T-helper 2 cell treated with Interferon-gamma antibody and Interleukin-4, amounts not matched to agents 5 μg/mL and 100 μg/mL, for 36 hours (primary cell): ENCODE measurements around the gene RAD51B.
"Not testable (repeated sequence)": the region's sequence is repeated elsewhere in the genome, so short reads cannot be mapped to it uniquely, and the experiment has no call there.

Experiments used
- DNase-seq: peaks from one replicate; pipeline ENCODE4 v3.0.0; 2021; ENCODE audit warnings: low spot score
- H3K27ac Mint-ChIP-seq: one replicate; pipeline ENCODE4 v1.8.0; 2021; ENCODE audit warnings: mild to moderate bottlenecking, mixed read lengths
- H3K27me3 Mint-ChIP-seq: one replicate; pipeline ENCODE4 v1.8.0; 2021; ENCODE audit warnings: low read depth, mixed read lengths
- H3K36me3 Mint-ChIP-seq: one replicate; pipeline ENCODE4 v1.8.0; 2021; ENCODE audit warnings: low read depth, mixed read lengths
- H3K4me1 Mint-ChIP-seq: one replicate; pipeline ENCODE4 v1.8.0; 2021; ENCODE audit warnings: low read depth, mixed read lengths
- H3K4me3 Mint-ChIP-seq: one replicate; pipeline ENCODE4 v1.8.0; 2022; ENCODE audit warnings: mild to moderate bottlenecking, moderate library complexity, mixed read lengths
- H3K9me3 Mint-ChIP-seq: one replicate; pipeline ENCODE4 v1.8.0; 2021; ENCODE audit warnings: mixed read lengths

RAD51B gene

GRCh38 chr14:68012871-68013270 lies 193.3 kb downstream of the RAD51B start:
- Mint-ChIP-seq H3K36me3 (no peaks in the 10 kb centered on the region), H3K27me3 (peaks cover 4% of the 10 kb centered on the region), H3K27ac (no peak overlapping the region), H3K4me3 (no peak overlapping the region), H3K9me3 (no peaks in the 10 kb centered on the region), H3K4me1 (no peaks in the 10 kb centered on the region)
- no peak for DNase-seq

GRCh38 chr14:68013326-68013725 lies 193.7 kb downstream of the RAD51B start:
- H3K27ac Mint-ChIP-seq: no peak overlapping the region

DNA sequence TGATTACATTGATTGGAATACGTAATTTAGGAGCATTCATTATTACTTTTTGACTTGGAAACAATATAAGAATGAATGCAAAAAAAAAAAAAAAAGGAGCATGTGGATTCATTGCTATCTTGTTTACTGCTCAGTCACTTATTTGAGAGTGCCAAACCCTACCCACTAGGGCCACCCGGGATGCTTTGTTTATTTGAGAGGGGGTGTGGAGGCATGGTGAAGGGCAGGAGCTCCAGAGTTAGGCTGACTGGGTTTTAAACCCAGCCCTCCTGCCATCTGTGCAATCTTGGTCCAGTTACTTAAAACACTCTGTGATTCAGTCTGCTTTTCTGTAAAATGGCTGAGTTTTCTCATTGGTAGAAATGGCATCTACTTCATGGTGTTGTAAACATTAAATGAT lies 195.2 kb downstream of the RAD51B start:
- Mint-ChIP-seq H3K9me3 (no peaks in the 10 kb centered on the region), H3K27ac (no peak overlapping the region), H3K27me3 (peaks cover 4% of the 10 kb centered on the region), H3K4me3 (no peak overlapping the region), H3K36me3 (no peaks in the 10 kb centered on the region), H3K4me1 (no peaks in the 10 kb centered on the region)
- DNase-seq: no peak

More at GRCh38 chr14:68013326-68013725, 193.7 kb downstream of the RAD51B start:
- no peak for DNase-seq
- peaks cover 4% of the 10 kb centered on the region for H3K27me3 Mint-ChIP-seq
- no peaks in the 10 kb centered on the region for H3K4me1 Mint-ChIP-seq
- H3K9me3 Mint-ChIP-seq: no peaks in the 10 kb centered on the region
- no peak overlapping the region for H3K4me3 Mint-ChIP-seq
- no peaks in the 10 kb centered on the region for H3K36me3 Mint-ChIP-seq

DNA sequence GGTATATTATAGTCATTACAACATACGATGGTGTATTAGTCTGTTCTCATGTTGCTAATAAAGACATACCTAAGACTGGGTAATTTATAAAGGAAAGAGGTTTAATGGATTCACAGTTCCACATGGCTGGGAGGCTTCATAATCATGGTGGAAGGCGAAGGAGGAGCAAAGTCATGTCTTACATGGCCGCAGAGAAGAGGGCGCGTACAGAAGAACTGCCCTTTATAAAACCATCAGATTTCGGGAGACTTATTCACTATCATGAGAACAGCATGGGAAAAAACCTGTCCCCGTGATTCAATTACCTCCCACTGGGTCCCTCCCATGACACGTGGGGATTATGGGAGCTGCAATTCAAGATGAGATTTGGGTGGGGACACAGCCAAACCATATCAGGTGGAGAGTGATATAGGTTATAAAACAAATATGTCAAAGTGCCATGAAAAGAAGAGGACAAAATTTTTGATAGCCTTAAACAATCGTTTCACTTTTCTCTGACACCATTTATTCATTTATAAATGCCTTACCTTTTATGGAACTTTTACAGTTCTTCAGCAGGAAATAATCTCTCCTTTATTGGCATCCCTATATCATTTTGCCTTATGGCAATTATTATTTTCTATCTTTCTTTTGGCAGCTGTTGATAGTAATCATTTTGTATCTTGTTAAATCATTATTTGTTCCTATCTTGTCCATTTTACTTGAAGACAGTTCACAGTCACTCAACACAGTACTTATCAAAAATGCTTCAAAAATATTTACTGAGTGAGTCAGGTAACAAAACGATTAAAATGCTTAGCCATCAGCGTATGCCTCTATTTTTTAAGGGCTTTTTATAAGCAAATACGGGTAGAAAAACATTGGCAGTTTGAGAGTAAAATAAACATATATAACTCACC lies 196.0 kb downstream of the RAD51B start:
- Mint-ChIP-seq H3K27me3 (peaks cover 4% of the 10 kb centered on the region), H3K4me3 (no peak overlapping the region), H3K4me1 (no peaks in the 10 kb centered on the region), H3K9me3 (no peaks in the 10 kb centered on the region), H3K27ac (no peak overlapping the region), H3K36me3 (no peaks in the 10 kb centered on the region)
- DNase-seq: no peak

GRCh38 chr14:68016255-68016914 lies 196.8 kb downstream of the RAD51B start:
- no peaks in the 10 kb centered on the region for H3K27me3 Mint-ChIP-seq
- H3K27ac Mint-ChIP-seq: no peak overlapping the region
- H3K4me3 Mint-ChIP-seq: no peak overlapping the region
- H3K4me1 Mint-ChIP-seq: no peaks in the 10 kb centered on the region
- DNase-seq: no peak
- no peaks in the 10 kb centered on the region for H3K9me3 Mint-ChIP-seq
- H3K36me3 Mint-ChIP-seq: no peaks in the 10 kb centered on the region

GRCh38 chr14:68018598-68018997 lies 199.0 kb downstream of the RAD51B start:
- no peaks in the 10 kb centered on the region for H3K4me1 Mint-ChIP-seq
- H3K27ac Mint-ChIP-seq: no peak overlapping the region
- DNase-seq: no peak
- H3K9me3 Mint-ChIP-seq: no peaks in the 10 kb centered on the region
- peaks cover 1% of the 10 kb centered on the region for H3K27me3 Mint-ChIP-seq
- H3K36me3 Mint-ChIP-seq: no peaks in the 10 kb centered on the region
- H3K4me3 Mint-ChIP-seq: no peak overlapping the region

DNA sequence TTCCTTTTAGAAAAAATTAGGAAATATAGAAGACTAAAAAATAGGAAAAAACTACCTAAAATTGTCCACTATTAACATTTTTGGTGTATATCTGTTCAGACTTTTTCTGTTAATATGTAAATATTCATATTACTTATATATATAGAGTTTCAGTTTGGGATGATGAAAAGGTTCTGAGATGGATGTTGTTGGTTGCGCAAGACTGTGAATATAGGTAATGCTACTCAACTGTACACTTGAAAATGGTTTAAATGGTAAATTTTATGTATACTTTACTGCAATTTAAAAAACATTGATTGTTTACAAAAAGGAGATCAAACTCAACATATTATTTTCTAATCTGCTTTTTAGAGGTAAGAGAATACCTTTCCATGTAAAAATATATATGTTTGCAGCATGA lies 200.9 kb downstream of the RAD51B start:
- Mint-ChIP-seq H3K4me1 (no peaks in the 10 kb centered on the region), H3K27me3 (peaks cover 2% of the 10 kb centered on the region), H3K36me3 (no peaks in the 10 kb centered on the region), H3K27ac (no peak overlapping the region), H3K9me3 (no peaks in the 10 kb centered on the region), H3K4me3 (no peak overlapping the region)
- no peak for DNase-seq

GRCh38 chr14:68020999-68021663 lies 201.6 kb downstream of the RAD51B start:
- Mint-ChIP-seq H3K9me3 (no peaks in the 10 kb centered on the region), H3K36me3 (no peaks in the 10 kb centered on the region), H3K4me1 (no peaks in the 10 kb centered on the region), H3K27ac (no peak overlapping the region), H3K27me3 (peaks cover 2% of the 10 kb centered on the region), H3K4me3 (no peak overlapping the region)
- no peak for DNase-seq

DNA sequence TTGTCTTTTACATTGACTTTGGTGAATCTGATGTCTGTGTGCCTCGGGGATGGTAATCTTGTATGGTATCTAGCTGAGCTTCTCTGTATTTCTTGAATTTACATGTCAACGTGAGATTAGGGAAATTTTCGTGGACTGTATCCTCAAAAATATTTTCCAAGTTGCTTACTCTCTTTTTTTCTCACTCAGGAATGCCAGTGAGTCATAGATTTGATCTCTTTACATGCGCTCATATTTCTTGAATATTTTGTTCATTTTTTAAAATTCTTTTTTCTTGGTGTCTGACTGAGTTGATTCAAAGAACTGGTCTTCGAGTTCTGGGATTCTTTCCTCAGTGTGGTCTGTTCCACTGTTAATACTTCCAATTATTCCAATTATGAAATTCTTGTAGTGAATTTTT lies 207.7 kb downstream of the RAD51B start:
- no peaks in the 10 kb centered on the region for H3K36me3 Mint-ChIP-seq

GRCh38 chr14:68028075-68028474 lies 208.5 kb downstream of the RAD51B start:
- no peaks in the 10 kb centered on the region for H3K36me3 Mint-ChIP-seq
- DNase-seq: no peak
- peaks cover 2% of the 10 kb centered on the region for H3K27me3 Mint-ChIP-seq

More for the DNA sequence above, 207.7 kb downstream of the RAD51B start:
- Mint-ChIP-seq H3K9me3 (peaks cover 15% of the 10 kb centered on the region), H3K4me1 (no peaks in the 10 kb centered on the region), H3K27me3 (peaks cover 2% of the 10 kb centered on the region), H3K4me3 (no peak overlapping the region), H3K27ac (no peak overlapping the region)
- no peak for DNase-seq

DNA sequence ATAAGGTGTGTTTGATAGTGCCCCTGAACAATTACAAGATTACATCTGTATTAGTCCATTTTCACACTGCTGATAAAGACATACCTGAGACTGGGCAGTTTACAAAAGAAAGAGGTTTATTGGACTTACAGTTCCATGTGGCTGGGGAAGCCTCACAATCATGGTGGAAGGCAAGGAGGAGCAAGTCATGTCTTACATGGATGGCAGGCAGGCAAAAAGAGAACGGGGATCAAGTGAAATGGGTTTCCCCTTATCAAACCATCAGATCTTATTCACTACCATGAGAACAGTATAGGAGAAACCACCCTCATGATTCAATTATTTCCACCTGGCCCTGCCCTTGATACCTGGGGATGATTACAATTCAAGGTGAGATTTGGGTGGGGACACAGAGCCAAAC lies 211.4 kb downstream of the RAD51B start:
- not testable (repeated sequence) for H3K4me1 Mint-ChIP-seq, H3K36me3 Mint-ChIP-seq, H3K4me3 Mint-ChIP-seq, H3K27ac Mint-ChIP-seq, H3K27me3 Mint-ChIP-seq, DNase-seq
- peaks cover 15% of the 10 kb centered on the region for H3K9me3 Mint-ChIP-seq

More at GRCh38 chr14:68028075-68028474, 208.5 kb downstream of the RAD51B start:
- Mint-ChIP-seq H3K4me3 (no peak overlapping the region), H3K27ac (no peak overlapping the region), H3K9me3 (peaks cover 15% of the 10 kb centered on the region), H3K4me1 (no peaks in the 10 kb centered on the region)

DNA sequence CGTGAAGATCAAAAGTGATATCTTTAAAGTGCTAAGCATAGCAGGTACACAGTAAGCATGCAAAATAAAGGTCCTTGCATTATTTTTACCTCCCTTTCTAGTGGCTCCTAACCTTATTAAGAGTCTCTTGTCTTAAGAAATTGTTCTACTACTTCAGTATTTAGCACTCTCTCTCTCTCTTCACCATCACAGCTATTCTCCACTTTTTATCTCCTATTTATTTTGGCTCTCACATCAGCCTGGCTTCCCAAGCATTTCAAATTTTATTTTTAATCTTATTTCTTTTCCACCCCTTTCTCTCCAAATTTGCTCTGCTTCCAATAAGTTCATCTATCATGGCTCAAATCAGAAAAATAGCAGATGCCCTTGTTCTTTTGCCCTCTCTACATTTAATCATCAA lies 212.6 kb downstream of the RAD51B start:
- no peaks in the 10 kb centered on the region for H3K27me3 Mint-ChIP-seq
- no peaks in the 10 kb centered on the region for H3K4me1 Mint-ChIP-seq
- no peaks in the 10 kb centered on the region for H3K36me3 Mint-ChIP-seq
- H3K27ac Mint-ChIP-seq: no peak overlapping the region
- H3K9me3 Mint-ChIP-seq: peaks cover 15% of the 10 kb centered on the region
- DNase-seq: no peak
- no peak overlapping the region for H3K4me3 Mint-ChIP-seq

DNA sequence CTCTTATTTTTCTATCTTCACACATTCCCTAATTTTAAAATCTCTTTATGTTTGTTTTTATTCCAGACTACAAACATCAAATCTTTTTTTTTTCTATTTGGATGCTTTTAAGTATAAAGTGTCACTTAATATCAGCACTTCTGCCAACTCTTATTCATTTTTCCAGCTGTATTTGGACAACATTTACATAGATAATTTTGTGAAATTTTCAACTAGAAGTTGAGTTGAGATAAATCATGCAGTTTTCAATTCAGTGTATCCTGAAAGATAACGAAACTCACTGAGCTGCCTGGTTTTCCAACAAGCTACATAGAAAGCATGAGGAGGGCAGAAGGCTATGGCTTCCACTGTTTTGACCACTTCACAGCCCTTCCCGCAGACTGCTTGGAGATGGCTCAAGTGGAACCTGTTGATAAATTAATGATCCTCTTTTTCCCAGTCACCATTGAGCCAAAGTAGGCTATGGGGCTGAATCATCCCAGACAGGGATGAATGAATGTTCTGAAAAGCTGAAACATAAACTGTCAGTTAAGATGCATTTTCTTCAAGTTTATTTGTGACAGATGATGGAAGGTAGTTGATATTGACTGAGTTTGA lies 213.9 kb downstream of the RAD51B start:
- Mint-ChIP-seq H3K27ac (no peak overlapping the region), H3K36me3 (no peaks in the 10 kb centered on the region), H3K27me3 (no peaks in the 10 kb centered on the region), H3K4me3 (no peak overlapping the region), H3K9me3 (peaks cover 15% of the 10 kb centered on the region), H3K4me1 (no peaks in the 10 kb centered on the region)
- no peak for DNase-seq

GRCh38 chr14:68034896-68035295 lies 215.3 kb downstream of the RAD51B start:
- no peaks in the 10 kb centered on the region for H3K4me1 Mint-ChIP-seq
- no peak for DNase-seq
- H3K4me3 Mint-ChIP-seq: no peak overlapping the region
- H3K36me3 Mint-ChIP-seq: no peaks in the 10 kb centered on the region
- no peak overlapping the region for H3K27ac Mint-ChIP-seq
- H3K9me3 Mint-ChIP-seq: peaks cover 9% of the 10 kb centered on the region
- H3K27me3 Mint-ChIP-seq: no peaks in the 10 kb centered on the region
